Endometrial microvascular endothelial cells (primary cell): ENCODE data around the gene KCND1. TPM values are rescaled to one million over a fixed set of nuclear protein-coding genes. Genes with fewer than 3 reads are reported as not detected.

ENCODE experiments used
- in situ Hi-C: cut with HindIII; loops from 2 replicates; pipeline ENCODE4 v1.10.0; 2017; ENCODE audit warnings: low sequenced_read_pairs, low pct_unique_long_range_greater_than_20kb; ENCODE audit errors: inconsistent ontology term
- total RNA-seq: library from RNA; depleted of rRNA; stranded (reverse); fragments of >200 nt; gene quantifications from one replicate; pipeline ENCODE4 v1.2.3, GENCODE V29; 2015; ENCODE audit errors: inconsistent ontology term

KCND1 gene
- total RNA-seq, 1 donor from 2014 or later, result 1.4 TPM

- in situ Hi-C loops, result no loop called here
These were observed 4.4 kb upstream of the KCND1 start for GRCh38 chrX:48976086-48976485.

- in situ Hi-C loops, result no loop called here
These were observed 3.9 kb upstream of the KCND1 start for GRCh38 chrX:48975541-48975940.

GRCh38 chrX:48975041-48975440, 3.4 kb upstream of the KCND1 start:
- in situ Hi-C loops, result no loop called here

- in situ Hi-C loops, result no loop called here
These were observed 2.9 kb upstream of the KCND1 start for GRCh38 chrX:48974574-48974973.

- in situ Hi-C loops, result no loop called here
These were observed 2.4 kb upstream of the KCND1 start for GRCh38 chrX:48974033-48974432.

GRCh38 chrX:48972220-48973164, 848 bp upstream of the KCND1 start:
- in situ Hi-C loops, result no loop called here

- in situ Hi-C loops, result no loop called here
These were observed 2.2 kb downstream of the KCND1 start for GRCh38 chrX:48969471-48969870.

- in situ Hi-C loops, result no loop called here
These were observed 3.3 kb downstream of the KCND1 start for GRCh38 chrX:48968377-48968776.

- in situ Hi-C loops, result no loop called here
These were observed 4.7 kb downstream of the KCND1 start for GRCh38 chrX:48966796-48967579.

GRCh38 chrX:48965959-48966358, 5.7 kb downstream of the KCND1 start:
- in situ Hi-C loops, result no loop called here

GRCh38 chrX:48961585-48962091, 10.0 kb downstream of the KCND1 start:
- in situ Hi-C loops, result no loop called here

- in situ Hi-C loops, result no loop called here
These were observed 11.4 kb downstream of the KCND1 start for GRCh38 chrX:48960291-48960690.

- in situ Hi-C loops, result no loop called here
These were observed 13.0 kb downstream of the KCND1 start for GRCh38 chrX:48958635-48959094.

GRCh38 chrX:48957827-48958634, 13.6 kb downstream of the KCND1 start:
- in situ Hi-C loops, result no loop called here

GRCh38 chrX:48957477-48957826, 14.2 kb downstream of the KCND1 start, which contains the start of gene OTUD5:
OTUD5 (minus strand) TSS chrX:48957607; CDS start chrX:48957570, 37 bp downstream.
- in situ Hi-C loops, result no loop called here

- in situ Hi-C loops, result no loop called here
These were observed 14.8 kb downstream of the KCND1 start for GRCh38 chrX:48956728-48957414.

GRCh38 chrX:48948589-48948988, 23.1 kb downstream of the KCND1 start:
- in situ Hi-C loops, result no loop called here
